Measurements from ENCODE around the gene CLDND1. TPM values are rescaled to one million over a fixed set of nuclear protein-coding genes. Genes with fewer than 3 reads are reported as not detected.

CLDND1 gene
- total RNA-seq: 120 and 168 TPM in 2 replicates

DNA sequence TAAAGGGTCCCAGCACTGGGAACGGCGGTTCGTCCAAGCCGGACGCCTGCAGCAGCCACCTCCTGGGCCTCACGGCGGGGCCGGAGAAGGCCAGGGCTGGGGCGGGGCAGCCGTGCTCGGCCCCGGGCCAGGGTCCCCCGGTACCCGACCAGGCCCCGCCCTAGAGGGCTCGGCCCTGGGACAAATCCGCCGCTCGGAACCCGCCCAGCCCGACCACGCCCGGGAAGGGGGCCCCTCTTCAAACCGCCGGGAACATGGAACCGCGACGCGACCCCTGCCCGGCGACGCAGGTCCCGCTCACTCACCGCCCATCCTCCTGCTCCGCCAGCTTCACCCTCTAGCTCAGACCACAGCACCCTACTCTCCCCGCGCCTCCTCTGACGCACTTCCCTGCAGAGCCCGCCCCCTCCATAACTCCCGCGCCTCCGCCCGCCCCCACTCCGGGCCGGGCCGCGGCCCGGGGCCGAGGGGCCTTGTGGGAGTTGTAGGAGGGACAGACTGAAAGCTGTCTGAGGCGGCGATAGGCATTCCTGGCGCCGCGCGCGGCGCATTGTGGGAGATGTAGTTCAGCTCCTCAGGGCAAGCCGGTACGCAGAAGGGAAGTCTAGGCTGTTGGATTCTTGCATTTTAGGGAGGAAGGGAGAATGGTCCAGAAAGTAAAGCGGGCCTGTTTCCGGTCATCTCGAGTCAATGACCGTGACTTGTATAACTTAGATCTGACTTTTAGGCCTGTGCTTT lies at the start of gene CLDND1:
CLDND1 (minus strand) TSS at position 359 of the 738 bp plus-strand sequence. CDS start 1,478 bp downstream, outside the sequence.

GRCh38 chr3:98531622-98532274 lies 9.0 kb upstream of the CLDND1 start, which contains the start of gene GPR15:
GPR15 (plus strand) TSS chr3:98531978; CDS start chr3:98532034, 56 bp downstream.

GRCh38 chr3:98497381-98497780 lies 25.3 kb downstream of the CLDND1 start, which contains the start of gene OR5K2:
OR5K2 (plus strand) TSS chr3:98497681; CDS start chr3:98497681, 0 bp downstream.

Other genes starting within 250 kb of the CLDND1 start
- not detected in 2 replicates for gene OR5H2, start 240.4 kb downstream of the CLDND1 start, total RNA-seq
- gene OR5K4, start 169.0 kb downstream of the CLDND1 start, total RNA-seq: not detected in 2 replicates
- gene OR5K3, start 132.2 kb downstream of the CLDND1 start, total RNA-seq: not detected in 2 replicates
- gene OR5K1, start 59.7 kb downstream of the CLDND1 start, total RNA-seq: not detected in 2 replicates
- not detected in 2 replicates for gene OR5K2, start 25.2 kb downstream of the CLDND1 start, total RNA-seq
- gene GPR15, start 9.1 kb upstream of the CLDND1 start, total RNA-seq: not detected in 2 replicates
- 29.6 and 38.8 TPM in 2 replicates for gene CPOX, start 70.7 kb upstream of the CLDND1 start, total RNA-seq
- 5.8 and 11.6 TPM in 2 replicates for gene ST3GAL6, start 240.4 kb upstream of the CLDND1 start, total RNA-seq